ENCODE data around the gene TPCN2. TPM values are rescaled to one million over a fixed set of nuclear protein-coding genes. Genes with fewer than 3 reads are reported as not detected.

TPCN2 gene
- total and polyA plus RNA-seq, 4 donors: 6.4 to 20.8 (median 12.1) TPM

DNA sequence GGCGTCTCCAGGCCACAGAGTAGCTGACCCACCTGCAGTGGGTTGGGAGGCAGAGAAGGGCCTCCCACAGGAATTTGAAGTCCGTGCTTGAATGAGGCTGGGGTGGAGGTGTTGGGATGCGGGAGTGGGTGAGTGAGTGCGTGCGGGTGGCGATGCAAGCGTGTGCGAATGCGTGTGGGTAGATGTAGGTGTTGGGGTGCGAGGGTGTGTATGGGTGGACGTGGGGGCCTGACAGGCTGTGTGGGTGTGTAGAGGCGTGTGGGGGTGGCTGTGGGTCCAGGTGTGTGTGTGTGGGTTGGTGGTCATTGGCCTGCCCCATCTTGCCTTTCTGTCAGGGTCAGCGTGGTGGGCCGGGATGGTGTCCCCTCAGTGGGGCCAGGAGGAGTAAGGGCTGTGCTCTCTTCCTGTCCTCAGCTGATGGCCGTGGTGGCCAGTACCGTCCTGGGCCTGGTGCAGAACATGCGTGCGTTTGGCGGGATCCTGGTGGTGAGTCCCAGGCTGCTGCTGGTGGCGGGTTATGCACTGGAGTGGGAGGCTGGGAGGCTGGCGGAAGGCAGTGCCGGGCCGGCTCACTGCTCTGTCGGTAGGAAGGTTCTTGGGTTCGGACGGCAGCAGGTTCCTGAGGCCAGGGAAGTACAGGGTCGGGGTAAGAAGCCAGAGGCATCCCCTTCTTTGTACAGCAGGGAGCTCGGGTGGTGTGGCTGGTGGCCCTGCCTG is 35.0 kb downstream of the TPCN2 start:
- Histone ChIP-seq H3K4me1 (ENCODE audit: control insufficient read depth in 4 of 4, insufficient read depth in 4 of 4, low read length in 3 of 4) (no peaks in the 10 kb centered on the region), H3K9me3 (ENCODE audit: control insufficient read depth in 4 of 4, low read length in 3 of 4) (no peaks in the 10 kb centered on the region), H3K27me3 (ENCODE audit: control insufficient read depth in 4 of 4, insufficient read depth in 4 of 4, low read length in 3 of 4) (no peaks in the 10 kb centered on the region), H3K27ac (ENCODE audit: low read depth in 1 of 2, low read length in 2 of 2) (no peak overlapping the region), H3K4me3 (ENCODE audit: low read depth in 1 of 3, low read length in 3 of 3) (no peak overlapping the region), H3K9ac (ENCODE audit: low read depth in 1 of 2, low read length in 2 of 2) (no peak overlapping the region), H3K36me3 (ENCODE audit: control insufficient read depth in 4 of 4, insufficient read depth in 3 of 4, low read depth in 1 of 4, low read length in 3 of 4) (peaks cover 2 to 63% (median 11%) of the 10 kb centered on the region in 4 donors)
- WGBS: 90% methylated on average over 28 of the region's 28 CpGs
- TF ChIP-seq RXRA (IDR thresholded peaks at IDR 0.05) (no peak), FOXA2 (IDR thresholded peaks at IDR 0.05) (no peak), GABPA (IDR thresholded peaks at IDR 0.05 in 1 of 2, conservative IDR thresholded peaks at IDR 0.05 in 1 of 2) (no peak), FOXA1 (IDR thresholded peaks at IDR 0.05) (no peak), MAX (IDR thresholded peaks at IDR 0.05) (no peak), EGR1 (IDR thresholded peaks at IDR 0.05; ENCODE audit: low read depth in 2 of 2) (no peak), HNF4G (IDR thresholded peaks at IDR 0.05) (no peak), JUND (IDR thresholded peaks at IDR 0.05) (no peak), RAD21 (IDR thresholded peaks at IDR 0.05) (no peak), SP1 (IDR thresholded peaks at IDR 0.05) (no peak), REST (IDR thresholded peaks at IDR 0.05) (no peak), NR2F2 (IDR thresholded peaks at IDR 0.05) (no peak), HNF4A (conservative IDR thresholded peaks at IDR 0.05) (no peak), ATF3 (IDR thresholded peaks at IDR 0.05) (no peak), TAF1 (conservative IDR thresholded peaks at IDR 0.05) (no peak), YY1 (IDR thresholded peaks at IDR 0.05) (no peak)
- TF ChIP-seq, protein P1, sequence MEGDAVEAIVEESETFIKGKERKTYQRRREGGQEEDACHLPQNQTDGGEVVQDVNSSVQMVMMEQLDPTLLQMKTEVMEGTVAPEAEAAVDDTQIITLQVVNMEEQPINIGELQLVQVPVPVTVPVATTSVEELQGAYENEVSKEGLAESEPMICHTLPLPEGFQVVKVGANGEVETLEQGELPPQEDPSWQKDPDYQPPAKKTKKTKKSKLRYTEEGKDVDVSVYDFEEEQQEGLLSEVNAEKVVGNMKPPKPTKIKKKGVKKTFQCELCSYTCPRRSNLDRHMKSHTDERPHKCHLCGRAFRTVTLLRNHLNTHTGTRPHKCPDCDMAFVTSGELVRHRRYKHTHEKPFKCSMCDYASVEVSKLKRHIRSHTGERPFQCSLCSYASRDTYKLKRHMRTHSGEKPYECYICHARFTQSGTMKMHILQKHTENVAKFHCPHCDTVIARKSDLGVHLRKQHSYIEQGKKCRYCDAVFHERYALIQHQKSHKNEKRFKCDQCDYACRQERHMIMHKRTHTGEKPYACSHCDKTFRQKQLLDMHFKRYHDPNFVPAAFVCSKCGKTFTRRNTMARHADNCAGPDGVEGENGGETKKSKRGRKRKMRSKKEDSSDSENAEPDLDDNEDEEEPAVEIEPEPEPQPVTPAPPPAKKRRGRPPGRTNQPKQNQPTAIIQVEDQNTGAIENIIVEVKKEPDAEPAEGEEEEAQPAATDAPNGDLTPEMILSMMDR (IDR thresholded peaks at IDR 0.05; ENCODE audit: low read depth, low read length, missing input control): no peak
- TF ChIP-seq, protein P2, sequence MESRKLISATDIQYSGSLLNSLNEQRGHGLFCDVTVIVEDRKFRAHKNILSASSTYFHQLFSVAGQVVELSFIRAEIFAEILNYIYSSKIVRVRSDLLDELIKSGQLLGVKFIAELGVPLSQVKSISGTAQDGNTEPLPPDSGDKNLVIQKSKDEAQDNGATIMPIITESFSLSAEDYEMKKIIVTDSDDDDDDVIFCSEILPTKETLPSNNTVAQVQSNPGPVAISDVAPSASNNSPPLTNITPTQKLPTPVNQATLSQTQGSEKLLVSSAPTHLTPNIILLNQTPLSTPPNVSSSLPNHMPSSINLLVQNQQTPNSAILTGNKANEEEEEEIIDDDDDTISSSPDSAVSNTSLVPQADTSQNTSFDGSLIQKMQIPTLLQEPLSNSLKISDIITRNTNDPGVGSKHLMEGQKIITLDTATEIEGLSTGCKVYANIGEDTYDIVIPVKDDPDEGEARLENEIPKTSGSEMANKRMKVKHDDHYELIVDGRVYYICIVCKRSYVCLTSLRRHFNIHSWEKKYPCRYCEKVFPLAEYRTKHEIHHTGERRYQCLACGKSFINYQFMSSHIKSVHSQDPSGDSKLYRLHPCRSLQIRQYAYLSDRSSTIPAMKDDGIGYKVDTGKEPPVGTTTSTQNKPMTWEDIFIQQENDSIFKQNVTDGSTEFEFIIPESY (IDR thresholded peaks at IDR 0.05): no peak
- no peak for DNase-seq (ENCODE audit: low spot score)
